HepG2 (cell line): ENCODE results near the gene SPHK2. TPM values are rescaled to one million over a fixed set of nuclear protein-coding genes. Genes with fewer than 3 reads are reported as not detected.

Experiments
- ATAC-seq: fragments of 200-7000 bp; cut with Tn5 transposase; 3 replicates; pipeline ENCODE4 v1.9.1; 2020; ENCODE audit warnings: mild to moderate bottlenecking, moderate library complexity
- BruUV-seq: library from RNA; stranded (reverse); fragments of 400-500 nt; replicated peaks from 2 replicates; lab custom pipeline; 2021; lab: Mats Ljungman, UMichigan
- CTCF ChIA-PET: fragments of 300-600 bp; formaldehyde crosslinking; extraction: SDS; loops from one replicate; lab custom pipeline; 2021; ENCODE audit warnings: low total read pairs, inconsistent platforms, low intra/inter-chr PET ratio; lab: Yijun Ruan, JAX
- POLR2A ChIA-PET: fragments of 350-600 bp; sonication (Branson Sonifier 250); formaldehyde crosslinking; loops from one replicate; lab custom pipeline; 2020; ENCODE audit warnings: antibody characterized with exemption, inconsistent platforms; lab: Yijun Ruan, JAX
- DNase-seq: peaks from one replicate; pipeline ENCODE4 v3.0.0-alpha.2; 2015; ENCODE audit warnings: low spot score
- FAIRE-seq: peaks from 3 replicates; lab custom pipeline; 2011; peaks lifted over from hg19 to GRCh38; lab: Jason Lieb, UNC
- H2AFZ ChIP-seq: one replicate; pipeline ENCODE4 v1.6.1; 2011; ENCODE audit warnings: low read length, inconsistent platforms
- H3K27ac ChIP-seq: fragments of 300-600 bp; 3 replicates; pipeline ENCODE4 v1.8.0; 2011; ENCODE audit warnings: mixed run types, mild to moderate bottlenecking, mixed read lengths, low read length, inconsistent platforms; ENCODE audit not compliant: insufficient read depth; ENCODE audit errors: extremely low read length
- H3K27me3 ChIP-seq, 2 experiments: fragments of 200-600 bp in 1 of 2; 2 replicates in 1 of 2; 3 replicates in 1 of 2; pipeline versions ENCODE4 v1.6.0 to v1.8.0; 2011; ENCODE audit warnings: low read length in 2 of 2, mild to moderate bottlenecking in 2 of 2, moderate library complexity in 2 of 2, inconsistent platforms in 1 of 2; ENCODE audit not compliant: insufficient read depth in 2 of 2, control insufficient read depth in 1 of 2
- H3K36me3 ChIP-seq, 2 experiments: fragments of 200-600 bp in 1 of 2; replicated peaks in 1 of 2; 2 replicates in 1 of 2; 3 replicates in 1 of 2; pipeline versions ENCODE4 v1.5.1 to v1.8.0; 2011; ENCODE audit warnings: low read length in 2 of 2, inconsistent platforms in 1 of 2; ENCODE audit not compliant: insufficient read depth in 2 of 2, control insufficient read depth in 1 of 2
- H3K4me1 ChIP-seq: 2 replicates; pipeline ENCODE4 v1.5.1; 2012; ENCODE audit warnings: low read length, inconsistent platforms; ENCODE audit not compliant: insufficient read depth
- H3K4me2 ChIP-seq: 2 replicates; pipeline ENCODE4 v1.6.0; 2011; ENCODE audit warnings: low read depth, low read length, inconsistent platforms
- H3K4me3 ChIP-seq, 3 experiments: fragments of 200-600 bp in 1 of 3; sonication (generic), shearing (Covaris generic) in 1 of 3; replicated peaks in 1 of 3; 2 replicates each; pipeline ENCODE4 v1.5.1; 2011 to 2016; ENCODE audit warnings: low read length in 3 of 3, inconsistent platforms in 2 of 3, low read depth in 2 of 3, mild to moderate bottlenecking in 2 of 3, control low read depth in 1 of 3, mixed read lengths in 1 of 3; ENCODE audit not compliant: insufficient read depth in 1 of 3
- H3K79me2 ChIP-seq: one replicate; pipeline ENCODE4 v1.6.1; 2011; ENCODE audit warnings: low read length, inconsistent platforms; ENCODE audit not compliant: insufficient read depth
- H3K9ac ChIP-seq: 2 replicates; pipeline ENCODE4 v1.6.0; 2011; ENCODE audit warnings: mild to moderate bottlenecking, low read depth, low read length, inconsistent platforms; ENCODE audit not compliant: insufficient read depth
- H3K9me3 ChIP-seq: 2 replicates; pipeline ENCODE4 v1.5.1; 2012; ENCODE audit warnings: mild to moderate bottlenecking, low read length
- H4K20me1 ChIP-seq: 2 replicates; pipeline ENCODE4 v1.6.0; 2011; ENCODE audit warnings: inconsistent platforms, mild to moderate bottlenecking, low read length, moderate library complexity; ENCODE audit not compliant: insufficient read depth
- ATF7-NPFF ChIP-seq: sonication (generic); formaldehyde crosslinking; IDR thresholded peaks from 2 replicates; pipeline ENCODE4 v1.8.1; 2023; ENCODE audit warnings: mild to moderate bottlenecking, low read depth, missing genetic modification reagents, moderate library complexity
- ELK4 ChIP-seq: sonication (generic); formaldehyde crosslinking; IDR thresholded peaks from 2 replicates; pipeline ENCODE4 v1.9.0; 2021; ENCODE audit warnings: missing genetic modification reagents, borderline replicate concordance
- HNF4A ChIP-seq: sonication (generic); formaldehyde crosslinking; IDR thresholded peaks from 2 replicates; pipeline ENCODE4 v1.4.0; 2020; ENCODE audit warnings: missing genetic modification reagents
- KDM5A ChIP-seq: fragments of 200-600 bp; sonication (generic); IDR thresholded peaks from 2 replicates; pipeline ENCODE4 v1.7.0; 2018; ENCODE audit warnings: antibody characterized with exemption, mild to moderate bottlenecking, low read length, borderline replicate concordance
- MIER2 ChIP-seq: IDR thresholded peaks from 2 replicates; pipeline ENCODE4 v1.6.1; 2016; ENCODE audit warnings: missing biosample characterization, missing genetic modification reagents
- MTA1 ChIP-seq: sonication (generic); formaldehyde crosslinking; IDR thresholded peaks from 2 replicates; pipeline ENCODE4 v1.4.0; 2020; ENCODE audit warnings: missing genetic modification reagents, mild to moderate bottlenecking, borderline replicate concordance
- NR2C2 ChIP-seq: sonication (generic); formaldehyde crosslinking; IDR thresholded peaks from 2 replicates; pipeline ENCODE4 v1.4.0; 2020; ENCODE audit warnings: missing genetic modification reagents, mild to moderate bottlenecking, moderate library complexity, borderline replicate concordance
- NR2F6 ChIP-seq, 2 experiments: IDR thresholded peaks; 2 replicates each; pipeline ENCODE4 v1.6.1; 2016; ENCODE audit warnings: antibody characterized with exemption in 1 of 2, mild to moderate bottlenecking in 1 of 2
- PATZ1 ChIP-seq: sonication (generic); formaldehyde crosslinking; IDR thresholded peaks from 2 replicates; pipeline ENCODE4 v1.4.0; 2020; ENCODE audit warnings: missing genetic modification reagents
- PAX8 ChIP-seq: sonication (generic); formaldehyde crosslinking; IDR thresholded peaks from 2 replicates; pipeline ENCODE4 v1.8.0; 2022; ENCODE audit warnings: mild to moderate bottlenecking, missing genetic modification reagents, borderline replicate concordance
- POGZ ChIP-seq: sonication (generic); formaldehyde crosslinking; IDR thresholded peaks from 2 replicates; pipeline ENCODE4 v1.4.0; 2020; ENCODE audit warnings: mild to moderate bottlenecking, missing genetic modification reagents
- RXRA ChIP-seq: sonication (generic); formaldehyde crosslinking; IDR thresholded peaks from 2 replicates; pipeline ENCODE4 v1.5.1; 2020; ENCODE audit warnings: missing genetic modification reagents
- THAP11 ChIP-seq: IDR thresholded peaks from 2 replicates; pipeline ENCODE4 v1.6.1; 2016; ENCODE audit warnings: missing biosample characterization, missing genetic modification reagents
- YEATS4 ChIP-seq: sonication (generic); formaldehyde crosslinking; IDR thresholded peaks from 2 replicates; pipeline ENCODE4 v1.4.0; 2020; ENCODE audit warnings: missing genetic modification reagents, borderline replicate concordance
- ZFP62 ChIP-seq: sonication (generic); formaldehyde crosslinking; IDR thresholded peaks from 2 replicates; pipeline ENCODE4 v1.4.0; 2020; ENCODE audit warnings: missing genetic modification reagents
- ZNF337 ChIP-seq: sonication (generic); formaldehyde crosslinking; IDR thresholded peaks from 2 replicates; pipeline ENCODE4 v1.5.1; 2020; ENCODE audit warnings: missing genetic modification reagents, low read depth, mild to moderate bottlenecking, borderline replicate concordance
- ZNF704 ChIP-seq: sonication (generic); formaldehyde crosslinking; IDR thresholded peaks from 2 replicates; pipeline ENCODE4 v1.8.1; 2023; ENCODE audit warnings: mild to moderate bottlenecking, inconsistent platforms, moderate library complexity, missing genetic modification reagents, borderline replicate concordance
- ZNF782 ChIP-seq: sonication (generic); formaldehyde crosslinking; IDR thresholded peaks from 2 replicates; pipeline ENCODE4 v1.4.0; 2020; ENCODE audit warnings: missing genetic modification reagents, mild to moderate bottlenecking, borderline replicate concordance
- ZNF839 ChIP-seq: sonication (generic); formaldehyde crosslinking; IDR thresholded peaks from 2 replicates; pipeline ENCODE4 v1.4.0; 2020; ENCODE audit warnings: missing genetic modification reagents, mild to moderate bottlenecking, borderline replicate concordance
- WGBS: methylation state at CpG from one replicate; pipeline ENCODE4 v1.1.6; 2017; ENCODE audit warnings: low lambda C conversion rate; 5-methylcytosine and 5-hydroxymethylcytosine counted together
- in situ Hi-C: cut with HindIII; loops from 2 replicates; pipeline ENCODE4 v1.10.0; 2017; ENCODE audit warnings: low pct_unique_long_range_greater_than_20kb; ENCODE audit not compliant: extremely low pct_ligation_motif_present
- intact Hi-C: fragments of 100-400 bp; cut with micrococcal nuclease; formaldehyde crosslinking; loops from one replicate; pipeline ENCODE4 v1.10.0; 2022; ENCODE audit not compliant: unreplicated experiment
- polyA plus RNA-seq, 8 experiments: library from polyadenylated mRNA; depleted of rRNA in 3 of 8; stranded (reverse) in 7 of 8; unstranded in 1 of 8; fragments of >200 nt; fragmentation: Illumina TruSeq in 4 of 8; extraction: Trizol in 4 of 8; gene quantifications; 2 replicates each; pipeline versions ENCODE4 v1.2.1 to v1.2.3, GENCODE V29; 2011 to 2016; ENCODE audit warnings: low read depth in 4 of 8, missing spikeins in 1 of 8, mixed read lengths in 1 of 8; ENCODE audit not compliant: insufficient read depth in 1 of 8
- total RNA-seq, 5 experiments: library from RNA; depleted of rRNA; stranded (reverse); fragments of >200 nt; fragmentation: Illumina TruSeq; extraction: Trizol; gene quantifications; 2 replicates each; pipeline ENCODE4 v1.2.3, GENCODE V29; 2016; ENCODE audit warnings: low read depth in 1 of 5

The SPHK2 gene
- total and polyA plus RNA-seq, 2 of the 13 experiments (the other 11 are each of a cell fraction or from before 2014, with no cell fraction given) = 2.9 to 14.4 TPM

GRCh38 chr19:48670699-48671445, 51.6 kb downstream of the SPHK2 start:
- Histone ChIP-seq H3K4me1 (peaks cover 15% of the 10 kb centered on the region), H3K27me3 (peaks cover 4 to 24% of the 10 kb centered on the region in 2 experiments; a peak in 4 of 5 replicates), H3K79me2 (no peaks in the 10 kb centered on the region), H3K9me3 (no peaks in the 10 kb centered on the region), H2AFZ (no peak overlapping the region), H3K4me2 (peak overlapping the region; percentile 57; the same call in 1 of the 2 replicates), H3K27ac (no peak overlapping the region), H3K36me3 (no peaks in the 10 kb centered on the region), H3K4me3 (peak overlapping the region in 1 of 3 experiments; percentile 44; a peak in 1 of 6 replicates), H3K9ac (no peak overlapping the region), H4K20me1 (no peaks in the 10 kb centered on the region)
- no TSS peak for BruUV-seq
- no peak for DNase-seq
- ATAC-seq = peak; percentile 37
- ChIA-PET POLR2A (no interaction called here), CTCF (no interaction called here)
- 18% methylated on average over 13 of the region's 21 CpGs for WGBS
- intact Hi-C loops = no loop called here
- no peak for FAIRE-seq
- in situ Hi-C loops = loop anchor here (10.0 kb wide), 2 partner anchors 114 to 164 kb away; partner anchors contain the start of gene HSD17B14
- no peak for TF ChIP-seq ZNF337 (CRISPR knock-in tag)
- peak; percentile 20; the same call in 1 of the 2 replicates for TF ChIP-seq NR2F6 (IDR thresholded peaks at IDR 0.05)
- peak; percentile 39; the same call in 1 of the 2 replicates for TF ChIP-seq NR2F6 (CRISPR knock-in tag; IDR thresholded peaks at IDR 0.05)
- TF ChIP-seq PATZ1 = 0 out of 2 replicates have a peak, but pooled peaks have one; percentile 23
- no peak for TF ChIP-seq MIER2 (CRISPR knock-in tag)
- TF ChIP-seq ZNF704 (CRISPR knock-in tag) = no peak
- no peak for TF ChIP-seq ZFP62 (CRISPR knock-in tag)
- 0 out of 2 replicates have a peak, but pooled peaks have one; percentile 9 for TF ChIP-seq POGZ (CRISPR knock-in tag)
- no peak for TF ChIP-seq ZNF839 (CRISPR knock-in tag)
- no peak for TF ChIP-seq KDM5A
- no peak for TF ChIP-seq YEATS4 (CRISPR knock-in tag)
- no peak for TF ChIP-seq PAX8 (CRISPR knock-in tag)
- TF ChIP-seq RXRA (CRISPR knock-in tag) = 0 out of 2 replicates have a peak, but pooled peaks have one; percentile 16
- TF ChIP-seq HNF4A (CRISPR knock-in tag) = peak; percentile 55
- no peak for TF ChIP-seq ELK4 (CRISPR knock-in tag)
- no peak for TF ChIP-seq THAP11 (CRISPR knock-in tag)
- TF ChIP-seq NR2C2 (CRISPR knock-in tag) = peak; percentile 67
- peak; percentile 54; the same call in 1 of the 2 replicates for TF ChIP-seq MTA1 (CRISPR knock-in tag)
- no peak for TF ChIP-seq ATF7-NPFF (CRISPR knock-in tag)
- peak; percentile 66; the same call in 1 of the 2 replicates for TF ChIP-seq ZNF782 (CRISPR knock-in tag)
